ENCODE data around the gene CEACAM3. TPM values are rescaled to one million over a fixed set of nuclear protein-coding genes. Genes with fewer than 3 reads are reported as not detected.

CEACAM3 gene
- total RNA-seq, 2 donors from 2014 or later, result not detected

- H3K27ac ChIP-seq, result no peak overlapping the region
- H3K4me3 ChIP-seq, result no peak overlapping the region
- TF ChIP-seq CTCF (IDR thresholded peaks at IDR 0.05), result no peak
Measured at GRCh38 chr19:41799444-41800000, 3.1 kb downstream of the CEACAM3 start.

GRCh38 chr19:41801031-41801430 lies 4.6 kb downstream of the CEACAM3 start:
- DNase-seq (ENCODE audit: low spot score), result no peak
- TF ChIP-seq CTCF (IDR thresholded peaks at IDR 0.05), result no peak
- no peak overlapping the region for H3K4me3 ChIP-seq
- H3K9me3 ChIP-seq, result no peaks in the 10 kb centered on the region
- H3K4me1 ChIP-seq, result no peaks in the 10 kb centered on the region
- H3K36me3 ChIP-seq, result no peaks in the 10 kb centered on the region
- H3K27ac ChIP-seq, result no peak overlapping the region
- H3K27me3 ChIP-seq, result no peaks in the 10 kb centered on the region

More at GRCh38 chr19:41799444-41800000, 3.1 kb downstream of the CEACAM3 start:
- Histone ChIP-seq H3K36me3 (no peaks in the 10 kb centered on the region), H3K27me3 (no peaks in the 10 kb centered on the region), H3K4me1 (no peaks in the 10 kb centered on the region), H3K9me3 (no peaks in the 10 kb centered on the region)
- DNase-seq (ENCODE audit: low spot score), result no peak

DNA sequence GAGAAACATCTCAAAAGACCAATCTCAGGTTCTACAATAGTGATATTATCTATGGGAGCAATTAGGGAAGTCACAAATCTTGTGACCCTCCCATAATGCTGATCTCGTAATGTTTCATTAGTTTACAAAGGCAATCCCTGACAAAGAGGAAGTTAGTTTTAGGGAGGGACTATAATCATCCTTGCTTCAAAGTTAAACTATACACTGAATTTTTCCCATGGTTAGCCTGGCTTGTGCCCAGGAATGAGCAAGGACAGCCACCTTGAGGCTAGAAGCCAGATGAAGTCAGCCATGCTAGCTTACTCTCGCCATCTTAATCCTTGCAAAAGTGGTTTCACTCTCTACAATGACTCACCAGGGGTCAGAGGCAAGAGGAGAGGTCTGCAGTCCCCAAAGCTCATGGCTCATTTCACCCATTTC lies 5.4 kb downstream of the CEACAM3 start:
- Histone ChIP-seq H3K4me1 (no peaks in the 10 kb centered on the region), H3K27me3 (no peaks in the 10 kb centered on the region), H3K9me3 (no peaks in the 10 kb centered on the region), H3K27ac (no peak overlapping the region), H3K36me3 (no peaks in the 10 kb centered on the region), H3K4me3 (no peak overlapping the region)
- no peak for TF ChIP-seq CTCF (IDR thresholded peaks at IDR 0.05)
- no peak for DNase-seq (ENCODE audit: low spot score)

DNA sequence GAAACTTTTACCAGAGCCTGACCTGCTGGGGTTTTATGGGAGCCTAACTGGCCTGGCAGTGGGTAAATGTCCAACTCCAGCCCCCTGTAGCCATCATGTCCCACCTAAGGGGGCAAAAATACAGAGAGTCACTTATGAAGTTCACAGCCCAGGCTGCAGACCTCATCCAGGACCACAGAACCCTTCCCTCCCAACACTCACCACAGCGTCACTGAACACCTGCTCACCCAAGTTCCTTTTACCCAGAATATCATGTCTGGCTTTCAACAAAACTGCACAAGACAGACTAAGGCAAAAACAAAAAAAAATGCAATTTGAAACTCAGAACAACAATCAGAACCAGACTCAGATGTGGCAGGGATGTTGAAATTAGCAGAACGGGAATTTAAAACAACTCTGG lies 6.4 kb downstream of the CEACAM3 start:
- H3K9me3 ChIP-seq, result no peaks in the 10 kb centered on the region
- H3K27me3 ChIP-seq, result no peaks in the 10 kb centered on the region

GRCh38 chr19:41804336-41804735 lies 7.9 kb downstream of the CEACAM3 start:
- H3K9me3 ChIP-seq, result no peaks in the 10 kb centered on the region
- H3K36me3 ChIP-seq, result no peaks in the 10 kb centered on the region
- TF ChIP-seq CTCF (IDR thresholded peaks at IDR 0.05), result no peak
- no peaks in the 10 kb centered on the region for H3K27me3 ChIP-seq
- H3K27ac ChIP-seq, result no peak overlapping the region
- H3K4me3 ChIP-seq, result no peak overlapping the region
- DNase-seq (ENCODE audit: low spot score), result no peak
- no peaks in the 10 kb centered on the region for H3K4me1 ChIP-seq

More for the DNA sequence above, 6.4 kb downstream of the CEACAM3 start:
- TF ChIP-seq CTCF (IDR thresholded peaks at IDR 0.05), result no peak
- Histone ChIP-seq H3K4me3 (no peak overlapping the region), H3K27ac (no peak overlapping the region), H3K4me1 (no peaks in the 10 kb centered on the region), H3K36me3 (no peaks in the 10 kb centered on the region)
- DNase-seq (ENCODE audit: low spot score), result no peak

DNA sequence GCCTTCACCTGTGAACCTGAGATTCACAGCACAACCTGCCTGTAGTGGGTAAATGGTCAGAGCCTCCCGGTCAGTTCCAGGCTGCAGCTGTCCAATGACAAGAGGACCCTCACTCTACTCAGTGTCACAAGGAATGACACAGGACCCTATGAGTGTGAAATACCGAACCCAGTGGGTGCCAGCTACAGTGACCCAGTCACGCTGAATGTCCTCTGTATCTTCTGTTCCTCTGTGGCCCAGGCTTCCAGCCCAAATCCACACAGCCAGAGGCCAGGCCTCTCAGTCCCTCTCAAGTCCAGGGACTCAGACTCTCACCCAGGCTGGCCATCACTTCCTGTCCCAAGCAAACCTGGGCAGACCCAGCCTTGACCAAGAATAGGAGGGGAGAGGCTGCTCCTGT lies 10.8 kb downstream of the CEACAM3 start:
- Histone ChIP-seq H3K27ac (no peak overlapping the region), H3K4me3 (no peak overlapping the region), H3K36me3 (no peaks in the 10 kb centered on the region), H3K27me3 (no peaks in the 10 kb centered on the region), H3K4me1 (no peaks in the 10 kb centered on the region), H3K9me3 (no peaks in the 10 kb centered on the region)
- no peak for TF ChIP-seq CTCF (IDR thresholded peaks at IDR 0.05)
- DNase-seq (ENCODE audit: low spot score), result no peak
